Endodermal cell (in vitro differentiated cells): ENCODE measurements around the gene PKD2. TPM values are rescaled to one million over a fixed set of nuclear protein-coding genes. Genes with fewer than 3 reads are reported as not detected.

Source experiments
- DNase-seq: peaks from one replicate; pipeline ENCODE4 v3.0.0-alpha.2; 2017
- H3K27ac ChIP-seq: 2 replicates; pipeline ENCODE4 v1.5.1; 2013; ENCODE audit warnings: mild to moderate bottlenecking, low read depth, low read length, moderate library complexity
- H3K27me3 ChIP-seq: 2 replicates; pipeline ENCODE4 v1.6.1; 2013; ENCODE audit warnings: mild to moderate bottlenecking, low read length, moderate library complexity; ENCODE audit not compliant: insufficient read depth, control insufficient read depth, poor library complexity, severe bottlenecking
- H3K36me3 ChIP-seq: 2 replicates; pipeline ENCODE4 v1.7.0; 2013; ENCODE audit warnings: mild to moderate bottlenecking, low read length, moderate library complexity; ENCODE audit not compliant: control insufficient read depth, insufficient read depth
- H3K4me1 ChIP-seq: one replicate; pipeline ENCODE4 v1.7.0; 2013; ENCODE audit warnings: low read length; ENCODE audit not compliant: control insufficient read depth, insufficient read depth
- H3K4me3 ChIP-seq: 2 replicates; pipeline ENCODE4 v1.5.1; 2013; ENCODE audit warnings: mild to moderate bottlenecking, low read length, moderate library complexity
- H3K9ac ChIP-seq: 2 replicates; pipeline ENCODE4 v1.6.1; 2013; ENCODE audit warnings: mild to moderate bottlenecking, low read length, moderate library complexity; ENCODE audit not compliant: poor library complexity, severe bottlenecking; ENCODE audit errors: extremely low read depth
- H3K9me3 ChIP-seq: 2 replicates; pipeline ENCODE4 v1.6.1; 2013; ENCODE audit warnings: mild to moderate bottlenecking, low read length, moderate library complexity; ENCODE audit not compliant: control insufficient read depth
- H3K27ac Mint-ChIP-seq: 2 replicates; pipeline ENCODE4 v1.8.0; 2020; ENCODE audit warnings: mixed read lengths
- H3K27me3 Mint-ChIP-seq: 2 replicates; pipeline ENCODE4 v1.8.0; 2021; ENCODE audit warnings: mild to moderate bottlenecking, mixed read lengths; ENCODE audit not compliant: insufficient read depth
- H3K36me3 Mint-ChIP-seq: 2 replicates; pipeline ENCODE4 v1.8.0; 2020; ENCODE audit warnings: low read depth, mixed read lengths
- H3K4me1 Mint-ChIP-seq: 2 replicates; pipeline ENCODE4 v1.8.0; 2020; ENCODE audit warnings: mixed read lengths
- H3K4me3 Mint-ChIP-seq: 2 replicates; pipeline ENCODE4 v1.8.0; 2020; ENCODE audit warnings: mild to moderate bottlenecking, moderate library complexity, mixed read lengths
- H3K9me3 Mint-ChIP-seq: 2 replicates; pipeline ENCODE4 v1.8.0; 2020; ENCODE audit warnings: mild to moderate bottlenecking, mixed read lengths
- CTCF ChIP-seq: fragments of 200-600 bp; sonication (generic); conservative IDR thresholded peaks from 2 replicates; pipeline ENCODE4 v1.5.0; 2021; ENCODE audit warnings: antibody characterized with exemption, mild to moderate bottlenecking
- WGBS, 2 experiments: methylation state at CpG; one replicate each; pipeline versions ENCODE4 v1.1.5 to v1.1.7; 2013; ENCODE audit warnings: missing lambda C conversion rate in 2 of 2, mixed read lengths in 1 of 2; ENCODE audit not compliant: insufficient coverage in 1 of 2, insufficient read length in 1 of 2; 5-methylcytosine and 5-hydroxymethylcytosine counted together
- total RNA-seq, 2 donors: library from RNA; stranded (reverse); fragmentation: NEBNext Ultra II Directional in 1 of 2; extraction: Animal tissue kit (Norgen Biotek cat#: 25700) in 1 of 2; gene quantifications; 2 replicates in 1 of 2; 3 replicates in 1 of 2; pipeline ENCODE4 v1.2.1, GENCODE V29; 2021

The PKD2 gene
- total RNA-seq, 2 donors from 2014 or later: 31.4 to 34.2 TPM

DNA sequence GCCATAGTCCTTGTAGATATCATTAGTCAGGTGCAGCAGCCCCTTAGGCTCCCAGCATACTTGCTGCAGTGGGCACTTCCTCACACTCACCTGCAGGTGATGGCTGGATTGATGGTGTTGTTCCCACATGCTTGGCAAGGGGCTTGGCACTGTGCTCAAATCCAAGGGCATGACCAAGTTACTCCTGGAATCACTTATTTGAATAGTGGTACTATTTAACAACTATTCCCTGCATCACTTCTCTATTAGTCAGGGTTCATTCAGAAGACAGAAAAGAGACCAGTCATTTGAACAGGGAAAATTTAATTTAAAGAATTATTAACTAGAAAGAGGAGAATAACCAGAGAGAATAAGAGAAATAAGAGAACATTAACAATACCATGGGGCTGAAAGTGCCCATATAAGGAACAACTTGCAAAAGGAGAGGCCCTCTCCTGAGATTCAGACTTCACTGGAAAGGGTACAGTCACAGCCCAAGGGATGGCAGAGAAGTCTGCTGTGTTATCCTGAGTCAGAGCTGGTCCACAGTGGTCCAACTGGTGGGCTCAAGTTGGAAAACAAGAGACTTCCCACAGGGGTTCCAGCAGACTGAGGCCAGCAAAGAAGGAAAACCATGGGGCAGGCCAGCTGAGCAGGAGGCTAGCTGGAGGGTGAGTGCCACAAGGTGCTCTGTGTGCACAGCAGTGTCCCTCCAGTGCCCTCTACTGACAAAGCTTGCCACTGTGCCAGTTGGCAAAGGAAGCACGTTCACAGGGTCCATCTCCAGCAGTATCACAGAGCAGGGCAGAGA is 22.1 kb upstream of the PKD2 start:
- Histone ChIP-seq H3K9me3 (no peaks in the 10 kb centered on the region), H3K4me1 (no peaks in the 10 kb centered on the region), H3K27ac (no peak overlapping the region), H3K4me3 (no peak overlapping the region), H3K9ac (no peak overlapping the region), H3K27me3 (no peaks in the 10 kb centered on the region), H3K36me3 (no peaks in the 10 kb centered on the region)
- TF ChIP-seq CTCF: peak; percentile 70
- Mint-ChIP-seq H3K9me3 (no peaks in the 10 kb centered on the region), H3K36me3 (no peaks in the 10 kb centered on the region), H3K4me3 (no peak overlapping the region), H3K4me1 (no peaks in the 10 kb centered on the region), H3K27me3 (no peaks in the 10 kb centered on the region), H3K27ac (no peak overlapping the region)
- WGBS, 2 experiments: 0 to 24% methylated on average over 1 of the region's 1 CpG
- DNase-seq: peak; percentile 88

DNA sequence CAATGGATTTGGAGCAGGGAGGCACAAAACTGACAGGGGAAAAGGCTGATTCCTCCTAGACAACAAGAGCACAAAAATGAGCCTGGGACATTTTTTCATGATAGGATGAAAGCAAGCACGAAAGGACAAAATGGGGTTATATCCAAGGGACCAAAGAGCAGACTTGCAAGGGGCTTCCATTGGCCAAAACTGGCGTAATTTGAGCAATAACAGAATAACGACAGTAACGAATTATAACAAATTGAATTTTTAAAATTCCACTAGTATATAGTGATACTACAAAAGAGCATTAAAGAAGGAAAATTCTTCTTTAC is 21.6 kb upstream of the PKD2 start:
- Mint-ChIP-seq H3K9me3 (no peaks in the 10 kb centered on the region), H3K27ac (no peak overlapping the region), H3K36me3 (no peaks in the 10 kb centered on the region), H3K27me3 (no peaks in the 10 kb centered on the region), H3K4me1 (no peaks in the 10 kb centered on the region), H3K4me3 (no peak overlapping the region)
- H3K9me3 ChIP-seq: no peaks in the 10 kb centered on the region
- no peak for DNase-seq
- H3K36me3 ChIP-seq: no peaks in the 10 kb centered on the region
- H3K4me3 ChIP-seq: no peak overlapping the region
- no peak overlapping the region for H3K27ac ChIP-seq
- 72 to 83% methylated on average over 1 to 4 of the region's 4 CpGs for WGBS, 2 experiments
- no peak overlapping the region for H3K9ac ChIP-seq
- no peak for TF ChIP-seq CTCF
- no peaks in the 10 kb centered on the region for H3K27me3 ChIP-seq
- H3K4me1 ChIP-seq: no peaks in the 10 kb centered on the region

DNA sequence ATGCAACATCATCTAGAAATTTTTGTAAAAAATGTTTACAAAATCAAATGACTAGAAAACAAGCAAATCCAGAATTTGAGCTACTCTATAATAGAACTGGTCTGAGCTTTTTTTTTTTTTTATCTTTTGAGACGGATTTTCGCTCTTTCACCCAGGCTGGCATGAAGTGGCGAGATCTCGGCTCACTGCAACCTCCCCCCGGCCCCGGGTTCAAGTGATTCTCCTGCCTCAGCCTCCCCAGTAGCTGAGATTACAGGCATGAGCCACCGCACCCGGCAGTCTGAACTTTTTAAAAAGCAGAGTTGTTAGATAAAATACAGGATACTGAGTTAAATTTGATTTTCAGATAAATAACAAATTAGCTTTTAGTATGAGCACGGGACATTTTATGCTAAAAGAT is 20.9 kb upstream of the PKD2 start:
- peaks cover 2% of the 10 kb centered on the region for H3K27me3 Mint-ChIP-seq
- TF ChIP-seq CTCF: no peak
- 83 to 91% methylated on average over 6 to 9 of the region's 9 CpGs for WGBS, 2 experiments
- H3K4me3 Mint-ChIP-seq: no peak overlapping the region
- Histone ChIP-seq H3K9ac (no peak overlapping the region), H3K27ac (no peak overlapping the region), H3K4me1 (no peaks in the 10 kb centered on the region), H3K36me3 (no peaks in the 10 kb centered on the region), H3K4me3 (no peak overlapping the region), H3K9me3 (no peaks in the 10 kb centered on the region), H3K27me3 (no peaks in the 10 kb centered on the region)
- no peak overlapping the region for H3K27ac Mint-ChIP-seq
- no peaks in the 10 kb centered on the region for H3K4me1 Mint-ChIP-seq
- no peak for DNase-seq
- no peaks in the 10 kb centered on the region for H3K9me3 Mint-ChIP-seq
- no peaks in the 10 kb centered on the region for H3K36me3 Mint-ChIP-seq
